GM12874 (cell line): ENCODE results near the gene FBXW4.

Source experiments
- TF ChIP-seq, protein P1 (sequence below): IDR thresholded peaks from 2 replicates; pipeline ENCODE4 v1.5.1; 2011; ENCODE audit warnings: low read depth, mild to moderate bottlenecking, control low read depth, low read length, moderate library complexity; ENCODE audit not compliant: insufficient read depth

The FBXW4 gene

DNA sequence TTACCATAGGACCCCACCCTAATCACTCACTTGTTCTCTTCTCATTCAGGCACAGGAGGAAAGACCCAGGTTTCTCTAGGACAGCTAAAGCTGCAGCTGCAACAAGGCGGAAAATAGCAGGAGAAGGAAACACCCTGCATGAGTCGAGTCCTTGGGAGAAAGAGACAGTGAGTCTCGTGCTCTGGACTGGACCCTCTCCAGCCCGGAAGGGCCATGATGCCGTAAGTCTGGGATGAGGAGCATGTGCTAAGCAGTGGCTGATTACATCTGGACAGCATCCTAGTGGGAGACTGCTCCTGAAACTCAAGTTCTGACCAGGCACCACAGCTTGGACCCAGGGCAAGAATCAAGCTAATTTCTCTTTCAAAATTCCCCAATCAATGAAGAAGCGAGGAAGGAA, 39.4 kb downstream of the FBXW4 start:
- TF ChIP-seq, protein P1, sequence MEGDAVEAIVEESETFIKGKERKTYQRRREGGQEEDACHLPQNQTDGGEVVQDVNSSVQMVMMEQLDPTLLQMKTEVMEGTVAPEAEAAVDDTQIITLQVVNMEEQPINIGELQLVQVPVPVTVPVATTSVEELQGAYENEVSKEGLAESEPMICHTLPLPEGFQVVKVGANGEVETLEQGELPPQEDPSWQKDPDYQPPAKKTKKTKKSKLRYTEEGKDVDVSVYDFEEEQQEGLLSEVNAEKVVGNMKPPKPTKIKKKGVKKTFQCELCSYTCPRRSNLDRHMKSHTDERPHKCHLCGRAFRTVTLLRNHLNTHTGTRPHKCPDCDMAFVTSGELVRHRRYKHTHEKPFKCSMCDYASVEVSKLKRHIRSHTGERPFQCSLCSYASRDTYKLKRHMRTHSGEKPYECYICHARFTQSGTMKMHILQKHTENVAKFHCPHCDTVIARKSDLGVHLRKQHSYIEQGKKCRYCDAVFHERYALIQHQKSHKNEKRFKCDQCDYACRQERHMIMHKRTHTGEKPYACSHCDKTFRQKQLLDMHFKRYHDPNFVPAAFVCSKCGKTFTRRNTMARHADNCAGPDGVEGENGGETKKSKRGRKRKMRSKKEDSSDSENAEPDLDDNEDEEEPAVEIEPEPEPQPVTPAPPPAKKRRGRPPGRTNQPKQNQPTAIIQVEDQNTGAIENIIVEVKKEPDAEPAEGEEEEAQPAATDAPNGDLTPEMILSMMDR: no peak

DNA sequence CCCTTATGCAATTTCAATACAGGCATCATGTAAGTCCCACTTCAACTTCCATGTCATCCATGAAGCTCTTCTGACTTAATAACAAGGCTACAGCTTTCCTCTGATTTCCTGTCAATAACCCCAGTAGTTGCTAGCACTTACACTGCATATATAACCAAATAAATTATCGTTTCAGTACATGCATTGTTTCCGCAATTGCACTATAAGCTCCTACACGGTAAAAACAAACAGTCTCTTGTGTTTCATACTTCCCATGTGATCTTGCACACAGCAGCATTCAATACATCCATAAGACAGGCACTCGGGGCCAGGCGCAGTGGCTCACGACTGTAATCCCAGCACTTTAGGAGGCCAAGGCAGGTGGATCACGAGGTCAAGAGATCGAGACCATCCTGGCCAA, 41.4 kb downstream of the FBXW4 start:
- TF ChIP-seq, protein P1: no peak

DNA sequence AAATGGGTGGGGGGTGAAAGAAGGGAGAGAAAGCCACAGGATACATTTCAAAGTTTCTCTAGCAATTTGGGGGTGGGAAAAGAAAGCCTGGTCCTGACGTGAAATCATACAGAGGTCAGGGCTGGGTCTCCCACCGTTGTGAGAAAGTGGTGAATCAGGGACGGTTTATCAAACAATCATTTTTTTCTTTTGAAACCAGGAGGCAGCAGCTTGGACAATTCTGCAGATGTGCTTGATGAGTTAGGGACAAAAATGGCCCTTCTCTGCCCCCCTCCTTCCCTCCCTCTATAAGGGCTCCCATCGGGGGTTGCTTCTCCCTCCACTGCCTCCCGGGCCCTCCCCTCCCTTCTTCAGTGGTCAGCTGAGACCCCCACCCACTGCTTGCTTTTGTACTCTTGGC, 43.6 kb downstream of the FBXW4 start:
- TF ChIP-seq, protein P1: no peak

DNA sequence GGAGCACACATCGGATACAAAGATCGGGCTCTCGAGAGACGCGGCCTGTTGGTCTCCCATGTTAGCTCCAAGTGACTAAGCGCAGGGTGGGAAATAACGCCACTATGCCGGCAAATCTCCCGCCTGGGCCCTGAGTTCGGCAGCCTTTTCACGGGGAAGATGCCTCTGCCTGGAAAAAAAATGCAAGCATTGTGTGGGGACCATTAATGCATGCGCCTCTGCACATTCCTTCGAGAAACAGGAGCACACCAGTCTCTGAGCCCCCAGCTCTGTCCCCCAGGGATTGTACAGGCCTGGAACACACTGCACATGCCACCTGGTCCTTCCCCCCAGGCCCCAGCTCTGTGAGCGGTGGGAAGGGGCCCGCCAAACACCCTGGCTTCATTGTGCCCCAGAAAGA, 44.1 kb downstream of the FBXW4 start:
- TF ChIP-seq, protein P1: no peak

DNA sequence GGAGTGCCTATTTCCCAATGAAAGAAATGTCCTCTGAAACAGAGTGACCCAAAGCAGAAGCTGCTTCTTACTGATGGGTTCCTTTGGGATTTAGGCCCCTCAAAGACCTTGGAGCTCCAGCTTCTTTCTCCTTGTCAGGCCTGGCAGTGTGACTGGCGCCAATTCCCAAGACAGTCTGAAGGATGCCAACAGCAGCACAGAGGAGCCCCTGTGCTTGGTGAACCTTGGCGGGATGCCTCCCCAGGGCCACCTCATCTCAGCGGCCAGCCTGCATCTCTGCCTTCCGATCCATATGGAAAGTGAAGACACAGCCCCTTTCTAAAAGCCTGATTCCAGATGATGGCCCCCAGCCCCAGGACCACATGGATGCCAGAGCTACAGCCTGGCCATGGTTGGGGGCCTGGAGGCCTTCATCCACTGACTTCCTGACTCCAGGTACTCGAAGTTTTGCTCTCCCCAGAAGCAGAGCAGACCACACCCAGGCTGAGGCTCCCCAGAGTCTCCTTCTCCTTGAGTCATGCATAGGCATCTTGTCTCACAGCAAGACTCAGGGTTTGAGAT, 45.4 kb downstream of the FBXW4 start:
- TF ChIP-seq, protein P1: no peak

DNA sequence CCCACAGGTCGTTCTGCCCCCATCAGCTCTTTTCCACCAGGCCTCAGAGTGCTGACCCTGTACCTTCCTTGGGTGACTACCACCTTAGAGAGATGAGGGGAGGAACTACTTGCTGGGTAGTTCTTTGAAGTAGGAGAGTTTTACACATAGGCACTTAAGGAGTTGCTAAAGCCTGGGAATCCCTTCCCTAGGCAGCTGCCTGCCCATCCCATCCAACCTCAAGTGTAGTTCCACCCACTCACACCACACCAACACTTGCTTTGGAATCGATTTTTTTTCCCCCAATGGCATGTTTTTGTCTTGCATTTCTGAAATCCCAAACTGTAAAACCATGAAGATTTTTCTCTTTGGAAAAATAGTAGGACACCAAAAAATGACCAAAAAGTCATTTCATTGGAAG, 47.7 kb downstream of the FBXW4 start:
- TF ChIP-seq, protein P1: no peak

DNA sequence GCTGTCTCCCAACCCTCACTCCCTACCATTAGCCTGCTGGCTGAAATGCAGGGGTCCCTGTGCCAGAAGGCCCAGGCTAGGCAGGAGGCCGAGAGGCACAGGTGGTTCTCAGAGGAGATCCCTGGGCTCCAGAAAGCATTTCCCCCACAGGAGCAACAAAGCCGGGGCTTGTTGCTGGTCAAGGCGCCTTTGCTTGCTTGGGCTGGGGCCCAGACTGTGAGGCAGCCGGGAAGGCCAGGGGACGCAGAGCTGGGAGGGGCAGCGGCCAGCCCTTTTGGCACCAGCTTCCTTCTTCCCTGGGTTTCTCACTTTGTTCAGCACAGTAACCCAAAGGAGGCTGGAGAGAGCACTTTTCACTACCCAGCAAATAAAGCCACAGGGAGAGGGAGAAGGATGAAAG, 48.6 kb downstream of the FBXW4 start:
- TF ChIP-seq, protein P1: no peak
